ENCODE measurements around the gene NFE2L1.
A peak's percentile ranks its signal among the peaks of the same experiment; 100 is the strongest.

NFE2L1 gene

GRCh38 chr17:48043176-48043575 lies 5.0 kb upstream of the NFE2L1 start:
- no peak overlapping the region for H3K4me3 ChIP-seq (ENCODE audit: low read length, poor library complexity, severe bottlenecking)
- no peak overlapping the region for H3K4me2 ChIP-seq (ENCODE audit: low read depth, low read length, poor library complexity, severe bottlenecking)
- no peaks in the 10 kb centered on the region for H3K36me3 ChIP-seq (ENCODE audit: insufficient read depth, low read length)
- peaks cover 27% of the 10 kb centered on the region for H3K4me1 ChIP-seq (ENCODE audit: insufficient read depth, low read length, poor library complexity, severe bottlenecking)
- H4K20me1 ChIP-seq (ENCODE audit: insufficient read depth, low read length, poor library complexity, severe bottlenecking) = no peaks in the 10 kb centered on the region
- no peaks in the 10 kb centered on the region for H3K9me2 ChIP-seq (replicated peaks; ENCODE audit: low read depth, low read length)
- H2AFZ ChIP-seq (ENCODE audit: low read length) = no peak overlapping the region
- H3F3A ChIP-seq (ENCODE audit: low read depth) = 0 out of 2 replicates have a peak, but pooled peaks cover 2% of the 10 kb centered on the region
- peaks cover 26% of the 10 kb centered on the region for H3K79me2 ChIP-seq (ENCODE audit: insufficient read depth, low read length)
- no peaks in the 10 kb centered on the region for H3K9me3 ChIP-seq (ENCODE audit: insufficient read depth, low read depth, low read length)
- H3K27me3 ChIP-seq (ENCODE audit: insufficient read depth, low read length, poor library complexity, severe bottlenecking) = no peaks in the 10 kb centered on the region
- TF ChIP-seq CTCF (conservative IDR thresholded peaks at IDR 0.05; ENCODE audit: low read length) = no peak
- TF ChIP-seq EZH2phosphoT487 (IDR thresholded peaks at IDR 0.05; ENCODE audit: borderline replicate concordance) = no peak
- H3K9ac ChIP-seq (ENCODE audit: low read depth, low read length, poor library complexity, severe bottlenecking) = no peak overlapping the region

GRCh38 chr17:48044851-48045250 lies 3.3 kb upstream of the NFE2L1 start:
- H3K4me3 ChIP-seq (ENCODE audit: low read length, poor library complexity, severe bottlenecking) = no peak overlapping the region
- H3F3A ChIP-seq (ENCODE audit: low read depth) = 0 out of 2 replicates have a peak, but pooled peaks cover 2% of the 10 kb centered on the region
- H3K9me2 ChIP-seq (replicated peaks; ENCODE audit: low read depth, low read length) = no peaks in the 10 kb centered on the region
- TF ChIP-seq EZH2phosphoT487 (IDR thresholded peaks at IDR 0.05; ENCODE audit: borderline replicate concordance) (no peak), CTCF (conservative IDR thresholded peaks at IDR 0.05; ENCODE audit: low read length) (no peak)
- H2AFZ ChIP-seq (ENCODE audit: low read length) = no peak overlapping the region
- no peak overlapping the region for H3K4me2 ChIP-seq (ENCODE audit: low read depth, low read length, poor library complexity, severe bottlenecking)
- peaks cover 9% of the 10 kb centered on the region for H4K20me1 ChIP-seq (ENCODE audit: insufficient read depth, low read length, poor library complexity, severe bottlenecking)
- no peaks in the 10 kb centered on the region for H3K9me3 ChIP-seq (ENCODE audit: insufficient read depth, low read depth, low read length)
- H3K36me3 ChIP-seq (ENCODE audit: insufficient read depth, low read length) = no peaks in the 10 kb centered on the region
- H3K4me1 ChIP-seq (ENCODE audit: insufficient read depth, low read length, poor library complexity, severe bottlenecking) = peaks cover 31% of the 10 kb centered on the region
- no peaks in the 10 kb centered on the region for H3K27me3 ChIP-seq (ENCODE audit: insufficient read depth, low read length, poor library complexity, severe bottlenecking)
- no peak overlapping the region for H3K9ac ChIP-seq (ENCODE audit: low read depth, low read length, poor library complexity, severe bottlenecking)
- peaks cover 38% of the 10 kb centered on the region for H3K79me2 ChIP-seq (ENCODE audit: insufficient read depth, low read length)

GRCh38 chr17:48045316-48046001 lies 2.7 kb upstream of the NFE2L1 start:
- peaks cover 36% of the 10 kb centered on the region for H3K4me1 ChIP-seq (ENCODE audit: insufficient read depth, low read length, poor library complexity, severe bottlenecking)
- no peaks in the 10 kb centered on the region for H3K9me2 ChIP-seq (replicated peaks; ENCODE audit: low read depth, low read length)
- H3K36me3 ChIP-seq (ENCODE audit: insufficient read depth, low read length) = peaks cover 1% of the 10 kb centered on the region; the same call in 1 of the 2 replicates
- H4K20me1 ChIP-seq (ENCODE audit: insufficient read depth, low read length, poor library complexity, severe bottlenecking) = peaks cover 15% of the 10 kb centered on the region
- H3K9ac ChIP-seq (ENCODE audit: low read depth, low read length, poor library complexity, severe bottlenecking) = peak overlapping the region; percentile 94
- peak overlapping the region; percentile 81 for H3K4me3 ChIP-seq (ENCODE audit: low read length, poor library complexity, severe bottlenecking)
- no peaks in the 10 kb centered on the region for H3K27me3 ChIP-seq (ENCODE audit: insufficient read depth, low read length, poor library complexity, severe bottlenecking)
- H3K79me2 ChIP-seq (ENCODE audit: insufficient read depth, low read length) = peaks cover 44% of the 10 kb centered on the region
- TF ChIP-seq CTCF (conservative IDR thresholded peaks at IDR 0.05; ENCODE audit: low read length) (no peak), EZH2phosphoT487 (IDR thresholded peaks at IDR 0.05; ENCODE audit: borderline replicate concordance) (no peak)
- 0 out of 2 replicates have a peak, but pooled peaks cover 2% of the 10 kb centered on the region for H3F3A ChIP-seq (ENCODE audit: low read depth)
- no peaks in the 10 kb centered on the region for H3K9me3 ChIP-seq (ENCODE audit: insufficient read depth, low read depth, low read length)
- H3K4me2 ChIP-seq (ENCODE audit: low read depth, low read length, poor library complexity, severe bottlenecking) = peak overlapping the region; percentile 87
- no peak overlapping the region for H2AFZ ChIP-seq (ENCODE audit: low read length)
